Activated CD8-positive, alpha-beta memory T cell treated with anti-CD3 and anti-CD28 coated beads, Interleukin-2, amount 10 ng/mL, durations not matched to agents 7 days and 5 days (primary cell): ENCODE results near the gene MAP7D2. TPM values are rescaled to one million over a fixed set of nuclear protein-coding genes. Genes with fewer than 3 reads are reported as not detected.
A peak's percentile ranks its signal among the peaks of the same experiment; 100 is the strongest.
"Not testable (repeated sequence)": the region's sequence is repeated elsewhere in the genome, so short reads cannot be mapped to it uniquely, and the experiment has no call there.

Experiments used
- ATAC-seq: fragments of 150-1000 bp; cut with Tn5 transposase; one replicate; pipeline ENCODE4 v1.10.0; 2021; ENCODE audit warnings: moderate library complexity
- CTCF ChIA-PET: fragments of 350-600 bp; sonication (Branson Sonifier 250); formaldehyde crosslinking; loops from one replicate; lab custom pipeline; 2021; ENCODE audit warnings: antibody characterized with exemption; lab: Charles Lee
- DNase-seq: peaks from one replicate; pipeline ENCODE4 v3.0.0-alpha.2; 2020
- H3K27ac Mint-ChIP-seq: one replicate; pipeline ENCODE4 v1.8.0; 2021; ENCODE audit warnings: mild to moderate bottlenecking, mixed read lengths
- H3K27me3 Mint-ChIP-seq: one replicate; pipeline ENCODE4 v1.8.0; 2021; ENCODE audit warnings: mixed read lengths
- H3K36me3 Mint-ChIP-seq: one replicate; pipeline ENCODE4 v1.8.0; 2021; ENCODE audit warnings: mild to moderate bottlenecking, mixed read lengths
- H3K4me1 Mint-ChIP-seq: one replicate; pipeline ENCODE4 v1.8.0; 2021; ENCODE audit warnings: mixed read lengths
- H3K4me3 Mint-ChIP-seq: one replicate; pipeline ENCODE4 v1.8.0; 2021; ENCODE audit warnings: mild to moderate bottlenecking, moderate library complexity, mixed read lengths
- H3K9me3 Mint-ChIP-seq: one replicate; pipeline ENCODE4 v1.8.0; 2022; ENCODE audit warnings: low read depth, mixed read lengths
- total RNA-seq, 2 experiments: library from RNA; stranded (reverse); gene quantifications; one replicate each; pipeline ENCODE4 v1.2.3, GENCODE V29; 2021

MAP7D2 gene
- under 1 TPM; 0.15 to 0.40 TPM for total RNA-seq

DNA sequence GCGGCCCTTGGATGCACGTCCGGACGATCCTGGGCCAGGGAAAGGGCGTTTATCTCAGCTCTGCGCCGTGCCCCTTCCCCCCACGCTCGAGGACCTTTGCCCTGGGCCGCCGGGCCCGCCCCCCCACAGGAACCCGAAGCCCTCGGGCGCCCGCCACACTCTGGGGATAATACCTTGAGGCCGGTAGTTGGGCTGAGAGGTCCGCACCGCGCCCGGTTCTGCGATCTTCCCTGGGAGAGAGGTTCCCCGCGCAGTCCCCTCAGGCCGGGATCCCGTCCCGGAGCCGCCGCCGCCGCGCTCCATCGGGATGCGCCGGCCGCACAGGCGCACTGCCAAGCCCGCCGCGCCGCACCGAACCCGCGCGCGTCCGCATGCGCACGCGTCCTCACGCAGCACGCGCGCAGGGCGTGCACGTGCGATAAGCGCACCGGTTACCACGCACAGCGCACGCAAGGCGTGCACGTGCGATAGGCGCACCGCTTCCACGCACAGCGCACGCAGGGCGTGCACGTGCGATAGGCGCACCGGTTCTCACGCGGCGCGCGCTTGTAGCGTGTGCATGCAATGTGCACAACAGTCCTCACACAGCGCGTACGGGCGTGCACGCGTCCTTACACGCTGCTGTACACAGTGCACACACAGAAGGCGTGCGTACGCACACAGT, at the start of gene MAP7D2:
MAP7D2 (minus strand) TSS at position 331 of the 664 bp plus-strand sequence; CDS start at position 303, 28 bp downstream.
- CTCF ChIA-PET, result no interaction called here
- ATAC-seq (no peak), DNase-seq (no peak)
- no peaks in the 10 kb centered on the region for H3K9me3 Mint-ChIP-seq
- no peak within 1 kb of the TSS for H3K4me3 Mint-ChIP-seq
- no peak within 1 kb of the TSS for H3K27ac Mint-ChIP-seq
- H3K36me3 Mint-ChIP-seq, result no peaks in the 10 kb centered on the region
- H3K4me1 Mint-ChIP-seq, result peaks cover 12% of the 10 kb centered on the region
- peaks cover 31% of the 10 kb centered on the region for H3K27me3 Mint-ChIP-seq

DNA sequence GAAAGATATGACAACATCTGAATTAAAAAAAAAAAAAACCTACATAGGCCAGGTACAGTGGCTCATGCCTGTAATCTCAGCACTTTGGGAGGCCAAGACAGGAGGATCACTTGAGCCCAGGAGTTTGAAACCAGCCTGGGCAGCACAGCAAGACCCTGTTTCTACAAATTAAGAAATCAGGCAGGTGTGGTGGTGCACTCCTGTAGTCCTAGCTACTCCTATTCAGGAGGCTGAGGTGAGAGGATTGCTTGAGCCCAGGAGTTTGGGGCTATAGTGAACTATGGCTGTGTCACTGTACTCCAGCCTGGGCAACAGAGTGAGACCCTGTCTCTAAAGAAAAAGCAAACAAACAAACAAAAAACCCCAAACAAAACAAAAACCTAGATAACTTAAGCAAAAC, 45.8 kb upstream of the MAP7D2 start:
- H3K27ac Mint-ChIP-seq, CTCF ChIA-PET, H3K27me3 Mint-ChIP-seq, H3K9me3 Mint-ChIP-seq, H3K4me1 Mint-ChIP-seq, DNase-seq, ATAC-seq, H3K4me3 Mint-ChIP-seq: not testable (repeated sequence)
- H3K36me3 Mint-ChIP-seq, result peaks cover 31% of the 10 kb centered on the region

DNA sequence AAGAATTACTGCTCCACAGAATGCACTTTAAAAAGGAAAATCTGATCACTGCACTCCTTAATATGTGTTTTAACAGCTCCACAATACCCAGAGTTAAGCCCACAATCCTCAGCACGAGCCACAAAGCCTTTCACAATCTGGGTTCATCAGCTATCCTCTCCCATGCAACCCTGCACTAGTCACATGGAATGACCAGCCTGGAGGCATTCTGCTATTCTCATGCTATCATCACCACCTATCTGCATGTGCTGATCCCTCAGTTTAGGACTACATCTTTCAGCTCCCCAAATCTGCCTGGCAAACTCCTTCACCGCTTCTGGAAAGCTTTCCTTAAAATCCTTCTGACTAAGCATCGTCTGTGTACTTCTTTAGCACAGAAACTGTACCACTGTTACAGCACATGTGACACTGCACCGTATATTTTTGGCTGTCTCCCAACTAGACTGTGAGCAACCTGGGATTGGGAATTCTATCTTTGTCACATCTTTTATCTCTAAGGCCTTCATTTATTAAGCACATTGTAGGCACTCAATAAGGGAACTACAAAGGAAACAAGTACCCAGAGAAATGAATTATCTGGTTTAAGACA, 43.2 kb upstream of the MAP7D2 start:
- ATAC-seq (no peak), DNase-seq (no peak)
- CTCF ChIA-PET, result no interaction called here
- H3K4me1 Mint-ChIP-seq, result no peaks in the 10 kb centered on the region
- peak overlapping the region; percentile 40 for H3K27ac Mint-ChIP-seq
- H3K27me3 Mint-ChIP-seq, result no peaks in the 10 kb centered on the region
- no peak overlapping the region for H3K4me3 Mint-ChIP-seq
- no peaks in the 10 kb centered on the region for H3K9me3 Mint-ChIP-seq
- H3K36me3 Mint-ChIP-seq, result peaks cover 34% of the 10 kb centered on the region

DNA sequence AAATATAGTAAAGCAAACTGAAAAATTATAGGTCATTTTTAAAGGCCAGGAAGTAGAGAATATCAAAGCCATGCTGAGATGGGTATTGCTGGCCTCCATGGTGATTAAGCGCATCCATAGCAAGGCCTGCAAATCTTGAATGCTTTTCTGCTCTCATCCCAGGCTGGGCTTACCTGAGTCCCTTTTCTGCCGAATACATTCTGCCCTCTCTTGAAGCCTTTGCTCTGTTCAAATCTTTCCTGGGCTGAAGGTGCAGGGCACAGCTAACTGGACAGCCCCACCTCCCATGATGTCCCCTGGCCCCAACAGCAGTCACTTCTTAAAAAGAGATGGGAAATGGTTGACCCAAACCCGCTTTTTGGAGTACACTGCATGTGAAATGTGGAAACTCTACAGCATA, 35.0 kb upstream of the MAP7D2 start:
- peaks cover 2% of the 10 kb centered on the region for H3K4me1 Mint-ChIP-seq

DNA sequence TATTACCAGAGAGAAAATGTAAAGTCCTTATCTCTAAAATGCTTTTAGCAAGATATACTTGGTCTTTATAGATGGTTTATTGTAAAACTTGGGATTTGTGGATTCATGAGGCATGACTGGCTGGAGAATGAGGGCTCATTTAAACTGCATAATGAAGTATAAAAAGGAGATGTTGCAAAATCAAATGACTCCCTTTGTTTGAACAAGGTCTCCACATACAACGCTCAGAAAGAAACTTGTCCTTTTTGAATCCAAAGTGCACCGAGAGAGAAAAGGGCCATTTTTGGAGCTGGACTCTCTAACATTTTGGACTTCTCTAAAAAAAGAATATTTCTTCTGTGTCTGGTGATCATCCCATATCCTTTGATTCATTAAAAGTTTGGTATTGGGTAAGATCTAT, 32.6 kb upstream of the MAP7D2 start:
- no peak for DNase-seq

More for the DNA sequence above, 35.0 kb upstream of the MAP7D2 start:
- no peaks in the 10 kb centered on the region for H3K9me3 Mint-ChIP-seq
- ATAC-seq (no peak), DNase-seq (no peak)
- H3K4me3 Mint-ChIP-seq, result no peak overlapping the region
- no peaks in the 10 kb centered on the region for H3K27me3 Mint-ChIP-seq
- no peak overlapping the region for H3K27ac Mint-ChIP-seq
- CTCF ChIA-PET, result no interaction called here
- peaks cover 32% of the 10 kb centered on the region for H3K36me3 Mint-ChIP-seq

DNA sequence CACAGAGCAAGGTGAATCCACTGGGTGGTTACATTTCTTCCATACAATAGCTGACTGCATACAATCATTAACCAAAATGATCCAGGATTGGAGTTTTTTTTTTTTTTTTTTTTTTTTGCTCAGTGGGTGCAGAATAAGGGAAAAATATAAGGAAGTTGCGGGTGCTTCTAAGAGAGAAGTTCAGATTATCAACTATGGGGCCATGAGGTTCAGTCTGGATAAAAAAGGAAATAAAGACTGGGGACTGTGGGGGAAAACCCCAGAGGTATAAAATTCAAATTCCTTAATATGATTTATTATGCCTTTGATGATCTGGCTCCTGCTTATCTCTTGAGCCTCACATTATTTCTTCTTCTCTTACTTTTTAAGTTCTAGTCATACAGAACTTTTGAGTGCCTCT, 30.9 kb upstream of the MAP7D2 start:
- CTCF ChIA-PET, result no interaction called here

More for the DNA sequence above, 32.6 kb upstream of the MAP7D2 start:
- peaks cover 5% of the 10 kb centered on the region for H3K4me1 Mint-ChIP-seq
- H3K36me3 Mint-ChIP-seq, result peaks cover 21% of the 10 kb centered on the region
- CTCF ChIA-PET, result no interaction called here
- H3K9me3 Mint-ChIP-seq, result no peaks in the 10 kb centered on the region
- H3K4me3 Mint-ChIP-seq, result no peak overlapping the region
- ATAC-seq, result no peak
- no peaks in the 10 kb centered on the region for H3K27me3 Mint-ChIP-seq
- H3K27ac Mint-ChIP-seq, result no peak overlapping the region

DNA sequence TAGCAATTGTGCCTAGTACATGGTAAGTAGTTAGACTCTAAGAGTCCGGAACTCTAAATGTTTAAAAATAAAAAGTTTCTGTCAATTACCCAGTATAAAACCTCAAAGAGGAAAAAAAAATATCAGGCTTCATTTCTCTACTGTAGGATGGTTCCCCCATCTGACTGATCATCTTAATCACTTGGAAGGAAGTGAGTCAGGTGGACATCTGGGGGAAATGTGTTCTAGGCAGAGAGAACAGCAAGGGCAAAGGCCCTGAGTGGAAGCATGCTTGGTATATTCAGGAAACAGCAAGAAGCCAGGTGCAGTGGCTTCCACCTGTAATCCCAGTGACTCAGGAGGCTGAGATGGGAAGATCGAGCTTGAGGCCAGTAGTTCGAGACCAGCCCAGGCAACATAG, 27.8 kb upstream of the MAP7D2 start:
- CTCF ChIA-PET, result no interaction called here
- no peak for ATAC-seq
- Mint-ChIP-seq H3K9me3 (no peaks in the 10 kb centered on the region), H3K4me1 (peaks cover 17% of the 10 kb centered on the region), H3K4me3 (no peak overlapping the region), H3K27ac (no peak overlapping the region), H3K36me3 (peaks cover 12% of the 10 kb centered on the region), H3K27me3 (no peaks in the 10 kb centered on the region)
- no peak for DNase-seq

More for the DNA sequence above, 30.9 kb upstream of the MAP7D2 start:
- ATAC-seq (no peak), DNase-seq (no peak)
- Mint-ChIP-seq H3K27me3 (no peaks in the 10 kb centered on the region), H3K4me1 (peaks cover 12% of the 10 kb centered on the region), H3K36me3 (peaks cover 15% of the 10 kb centered on the region), H3K27ac (no peak overlapping the region), H3K4me3 (no peak overlapping the region), H3K9me3 (no peaks in the 10 kb centered on the region)

DNA sequence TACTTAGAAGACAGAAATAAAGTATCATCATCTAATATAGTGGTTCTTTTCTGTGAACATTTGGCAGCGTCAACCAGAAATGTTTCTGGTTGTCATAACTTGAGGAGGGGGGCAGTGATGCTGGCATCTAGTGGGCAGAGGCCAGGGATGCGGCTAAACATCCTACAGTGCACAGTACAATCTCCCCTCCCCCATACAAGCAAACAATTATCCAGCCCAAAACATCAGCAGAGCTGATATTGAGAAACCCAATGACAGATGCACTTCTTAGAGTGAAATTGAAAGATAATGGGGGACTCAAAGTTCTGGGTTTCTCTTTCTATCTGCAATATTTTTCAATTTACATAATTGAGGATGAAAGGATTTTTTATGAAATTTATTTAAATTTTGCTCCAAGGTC, 26.9 kb upstream of the MAP7D2 start:
- H3K27me3 Mint-ChIP-seq, result no peaks in the 10 kb centered on the region
- no peak for ATAC-seq
- H3K4me1 Mint-ChIP-seq, result peaks cover 24% of the 10 kb centered on the region
- H3K9me3 Mint-ChIP-seq, result no peaks in the 10 kb centered on the region
- DNase-seq, result no peak
- H3K4me3 Mint-ChIP-seq, result no peak overlapping the region
- no peak overlapping the region for H3K27ac Mint-ChIP-seq
- CTCF ChIA-PET, result no interaction called here
- peaks cover 13% of the 10 kb centered on the region for H3K36me3 Mint-ChIP-seq

DNA sequence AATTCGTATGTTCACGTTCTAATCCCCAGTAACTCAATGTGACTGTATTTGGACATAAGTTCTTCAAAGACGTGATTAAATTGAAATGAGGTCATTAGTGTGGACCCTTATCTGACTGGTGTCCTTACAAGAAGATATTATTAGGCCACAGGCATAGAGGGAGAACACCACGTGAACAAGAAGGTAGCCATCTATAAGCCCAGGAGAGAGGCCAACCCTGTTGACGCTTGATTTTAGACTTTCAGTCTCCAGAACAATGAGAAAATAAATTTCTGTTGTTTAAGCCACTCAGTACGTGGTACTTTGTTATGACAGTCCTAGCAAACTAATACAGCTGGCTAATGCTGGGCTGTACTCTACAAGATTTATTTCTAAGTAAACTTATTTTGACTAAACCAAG, 26.4 kb upstream of the MAP7D2 start:
- no peak for DNase-seq
- Mint-ChIP-seq H3K27me3 (no peaks in the 10 kb centered on the region), H3K27ac (peak overlapping the region; percentile 72), H3K4me1 (peaks cover 24% of the 10 kb centered on the region), H3K9me3 (no peaks in the 10 kb centered on the region), H3K4me3 (peak overlapping the region; percentile 54), H3K36me3 (peaks cover 11% of the 10 kb centered on the region)
- CTCF ChIA-PET, result no interaction called here
- ATAC-seq, result no peak

DNA sequence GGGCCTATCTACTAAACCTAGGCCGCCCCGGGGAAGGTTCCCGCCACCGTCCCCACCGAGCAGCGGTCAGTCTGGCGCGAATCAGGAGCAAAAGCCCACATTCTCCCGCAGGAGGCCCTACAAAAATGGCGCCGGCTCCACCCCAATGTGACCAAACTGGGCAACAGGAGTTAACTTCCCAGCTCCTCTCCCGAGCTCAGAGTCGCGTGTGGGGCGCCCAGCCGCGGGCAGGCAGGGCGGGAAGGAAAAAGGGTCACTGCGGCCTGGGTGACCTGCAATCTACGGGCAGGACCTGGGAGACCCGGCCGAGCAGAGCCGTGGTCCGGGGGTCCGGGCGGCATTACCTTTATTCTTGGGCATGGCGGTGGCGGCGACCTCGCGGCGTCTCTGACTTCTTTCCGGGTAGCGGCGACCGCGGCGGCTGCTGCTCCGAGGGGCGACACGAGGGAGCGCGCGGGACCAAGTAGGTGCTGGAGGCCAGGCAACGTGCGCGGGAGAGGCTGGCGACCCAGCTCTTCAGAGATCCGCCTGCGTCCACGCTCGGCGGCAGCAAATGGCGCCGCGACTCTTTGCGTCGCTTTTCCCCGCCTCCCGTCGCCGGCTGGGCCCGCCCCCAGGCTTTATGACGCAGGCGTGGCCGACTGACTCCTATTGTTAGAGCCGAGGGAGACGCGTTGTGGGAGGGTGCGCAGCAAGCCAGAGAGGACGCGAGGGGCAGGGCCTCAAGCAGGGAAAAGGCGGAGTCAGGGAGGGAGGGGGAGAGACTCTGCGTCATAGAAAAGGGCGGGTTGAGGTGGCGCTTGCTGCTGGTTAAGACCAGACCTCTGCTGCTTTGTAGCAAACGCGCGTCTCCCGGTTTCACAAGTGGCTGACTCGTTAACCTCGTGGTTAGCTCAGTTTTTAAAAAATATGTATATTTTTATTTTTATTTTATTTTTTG, 24.8 kb upstream of the MAP7D2 start, which contains the start of gene EIF1AX:
EIF1AX (minus strand) TSS at position 558 of the 940 bp plus-strand sequence; CDS start at position 360, 198 bp downstream.
- peaks cover 17% of the 10 kb centered on the region for H3K36me3 Mint-ChIP-seq
- peaks cover 25% of the 10 kb centered on the region for H3K4me1 Mint-ChIP-seq
- CTCF ChIA-PET, result interaction anchor here (0.6 kb wide), 1 partner anchor 27 kb away, joined by 3 read pairs; no protein-coding TSS in a partner anchor
- no peaks in the 10 kb centered on the region for H3K27me3 Mint-ChIP-seq
- peak; percentile 98 for ATAC-seq
- H3K4me3 Mint-ChIP-seq, result peak within 1 kb of the TSS; percentile 83
- H3K27ac Mint-ChIP-seq, result peak within 1 kb of the TSS; percentile 86
- H3K9me3 Mint-ChIP-seq, result no peaks in the 10 kb centered on the region
- DNase-seq, result peak; percentile 97

DNA sequence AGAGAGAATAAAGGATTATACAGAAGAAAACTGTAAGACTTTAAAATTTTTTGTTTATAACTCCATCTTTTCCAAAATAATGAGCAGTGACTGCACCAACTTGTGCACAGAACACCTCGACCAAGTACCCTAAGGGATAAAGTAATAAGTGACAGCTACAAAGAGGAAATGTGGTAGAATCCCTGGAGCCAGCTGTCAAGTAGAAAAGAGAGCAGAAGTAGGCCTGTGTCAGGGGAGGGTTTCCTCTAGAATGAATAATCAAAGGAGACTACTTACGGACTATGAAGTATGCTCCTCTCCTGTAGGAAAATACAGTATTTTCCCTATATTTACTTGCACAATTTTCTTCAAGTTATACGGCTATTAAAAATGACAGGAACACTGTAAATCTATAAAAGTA, 23.7 kb upstream of the MAP7D2 start:
- H3K36me3 Mint-ChIP-seq, result peaks cover 26% of the 10 kb centered on the region
- DNase-seq, result no peak
- no peak for ATAC-seq
- H3K27me3 Mint-ChIP-seq, result no peaks in the 10 kb centered on the region
- peak overlapping the region; percentile 86 for H3K27ac Mint-ChIP-seq
- H3K9me3 Mint-ChIP-seq, result no peaks in the 10 kb centered on the region
- H3K4me3 Mint-ChIP-seq, result peak overlapping the region; percentile 83
- peaks cover 36% of the 10 kb centered on the region for H3K4me1 Mint-ChIP-seq
- CTCF ChIA-PET, result no interaction called here

DNA sequence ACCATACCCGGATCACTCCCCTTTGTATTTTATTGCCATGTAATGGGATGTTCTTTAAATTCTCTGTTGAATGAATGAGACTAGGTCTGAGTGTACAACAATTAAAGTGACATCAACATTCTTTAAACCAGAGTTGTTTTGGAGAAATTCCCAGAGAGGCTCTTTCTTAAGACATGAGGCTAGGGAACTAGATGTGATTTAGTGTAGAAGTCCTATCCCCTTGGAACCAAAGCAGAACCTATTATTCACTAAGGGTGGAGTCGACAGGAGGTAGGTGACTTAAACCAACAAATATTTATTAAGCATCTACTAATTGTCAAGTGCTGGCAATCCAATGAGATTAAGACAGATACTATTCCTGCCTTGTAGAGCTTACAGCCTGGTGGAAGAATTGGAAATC, 23.3 kb upstream of the MAP7D2 start:
- DNase-seq (no peak), ATAC-seq (no peak)
- CTCF ChIA-PET, result no interaction called here
- Mint-ChIP-seq H3K27ac (no peak overlapping the region), H3K4me3 (peak overlapping the region; percentile 83), H3K4me1 (peaks cover 35% of the 10 kb centered on the region), H3K36me3 (peaks cover 26% of the 10 kb centered on the region), H3K27me3 (no peaks in the 10 kb centered on the region), H3K9me3 (no peaks in the 10 kb centered on the region)

DNA sequence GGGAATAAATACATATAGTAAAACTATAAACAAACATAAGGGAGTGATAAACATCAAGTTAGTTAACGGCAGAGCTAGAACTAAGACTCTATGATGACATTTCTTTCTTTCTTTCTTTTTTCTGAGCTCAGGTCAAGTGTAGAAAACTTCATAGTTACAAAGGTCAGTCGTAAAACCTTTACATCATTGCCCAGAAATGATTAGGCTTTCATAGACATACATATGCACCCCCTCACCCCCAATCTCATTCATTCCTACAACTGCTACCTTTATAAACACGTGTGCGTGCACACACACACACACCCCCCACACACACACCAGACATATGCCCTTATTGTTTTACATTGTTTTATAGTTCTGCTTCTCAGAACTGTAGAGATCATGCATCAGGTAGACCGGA, 19.2 kb upstream of the MAP7D2 start:
- DNase-seq (no peak), ATAC-seq (no peak)
- H3K4me3 Mint-ChIP-seq, result no peak overlapping the region
- peaks cover 31% of the 10 kb centered on the region for H3K36me3 Mint-ChIP-seq
- CTCF ChIA-PET, result no interaction called here
- no peaks in the 10 kb centered on the region for H3K27me3 Mint-ChIP-seq
- H3K4me1 Mint-ChIP-seq, result peaks cover 35% of the 10 kb centered on the region
- no peaks in the 10 kb centered on the region for H3K9me3 Mint-ChIP-seq
- no peak overlapping the region for H3K27ac Mint-ChIP-seq
